Measurements from ENCODE around the gene TMEM120B. TPM values are rescaled to one million over a fixed set of nuclear protein-coding genes. Genes with fewer than 3 reads are reported as not detected.

Gene TMEM120B
- total and polyA plus RNA-seq, 2 of the 13 experiments (the other 11 are each of a cell fraction or from before 2014, with no cell fraction given) = 7.1 to 12.9 TPM

GRCh38 chr12:121793838-121794533 lies 81.4 kb downstream of the TMEM120B start (continued):
- TF ChIP-seq RFXAP (CRISPR knock-in tag; IDR thresholded peaks at IDR 0.05; ENCODE audit: borderline replicate concordance) (0 out of 2 replicates have a peak, but pooled peaks have one; percentile 66), SUZ12 (IDR thresholded peaks at IDR 0.05; ENCODE audit: low read depth, low read length) (no peak), BORCS8-MEF2B (CRISPR knock-in tag; IDR thresholded peaks at IDR 0.05) (0 out of 2 replicates have a peak, but pooled peaks have one; percentile 34), ZNF547 (CRISPR knock-in tag; IDR thresholded peaks at IDR 0.05) (peak; percentile 84), REPIN1 (CRISPR knock-in tag; IDR thresholded peaks at IDR 0.05; ENCODE audit: borderline replicate concordance, low read depth) (peak; percentile 30; the same call in 1 of the 2 replicates), NRL (CRISPR knock-in tag; IDR thresholded peaks at IDR 0.05; ENCODE audit: borderline replicate concordance) (peak; percentile 92), ATF4 (CRISPR knock-in tag; IDR thresholded peaks at IDR 0.05) (peak in 1 of 2 experiments; percentile 78; a peak in 2 of 4 replicates), NCOR1 (IDR thresholded peaks at IDR 0.05; ENCODE audit: borderline replicate concordance, low read length) (no peak), GFI1 (CRISPR knock-in tag; IDR thresholded peaks at IDR 0.05; ENCODE audit: borderline replicate concordance) (peak; percentile 46; the same call in 1 of the 2 replicates), TBX3 (IDR thresholded peaks at IDR 0.05; ENCODE audit: borderline replicate concordance) (0 out of 2 replicates have a peak, but pooled peaks have one; percentile 31), SP1 (IDR thresholded peaks at IDR 0.05) (no peak), SP1 (CRISPR knock-in tag; IDR thresholded peaks at IDR 0.05) (peak; percentile 54), PTBP1 (IDR thresholded peaks at IDR 0.05; ENCODE audit: low read depth, low read length, poor library complexity, severe bottlenecking) (no peak), ZNF512 (CRISPR knock-in tag; IDR thresholded peaks at IDR 0.05) (no peak), ZMAT5 (CRISPR knock-in tag; IDR thresholded peaks at IDR 0.05; ENCODE audit: borderline replicate concordance, low read depth) (no peak), HOXA9 (CRISPR knock-in tag; IDR thresholded peaks at IDR 0.05; ENCODE audit: borderline replicate concordance) (peak; percentile 85; the same call in 1 of the 2 replicates), AKAP8 (CRISPR knock-in tag; IDR thresholded peaks at IDR 0.05) (no peak; the same call in none of the 2 replicates), ATRX (CRISPR knock-in tag; IDR thresholded peaks at IDR 0.05; ENCODE audit: borderline replicate concordance) (no peak), TOE1 (CRISPR knock-in tag; IDR thresholded peaks at IDR 0.05) (no peak), NFIC (IDR thresholded peaks at IDR 0.05; ENCODE audit: low read length) (no peak), POGZ (CRISPR knock-in tag; IDR thresholded peaks at IDR 0.05) (peak; percentile 50), ZBTB34 (CRISPR knock-in tag; IDR thresholded peaks at IDR 0.05) (no peak; the same call in 1 of the 2 replicates), SETDB1 (CRISPR knock-in tag; IDR thresholded peaks at IDR 0.05; ENCODE audit: borderline replicate concordance) (no peak), ZNF780A (CRISPR knock-in tag; IDR thresholded peaks at IDR 0.05) (peak; percentile 85; the same call in 1 of the 2 replicates), DRAP1 (CRISPR knock-in tag; IDR thresholded peaks at IDR 0.05) (0 out of 2 replicates have a peak, but pooled peaks have one; percentile 31), NR3C1 (CRISPR knock-in tag; IDR thresholded peaks at IDR 0.05) (no peak)
